Esophagus squamous epithelium (tissue), 5 donors: ENCODE measurements around the gene ADGRF5. TPM values are rescaled to one million over a fixed set of nuclear protein-coding genes. Genes with fewer than 3 reads are reported as not detected.
"Not testable (repeated sequence)": the region's sequence is repeated elsewhere in the genome, so short reads cannot be mapped to it uniquely, and the experiment has no call there.

Experiments
- DNase-seq: peaks from one replicate; lab custom pipeline; 2025; lab: John Stamatoyannopoulos, UW
- H3K27ac ChIP-seq, 4 donors: fragments of 200-600 bp; sonication (generic); one replicate each; pipeline ENCODE4 v1.5.1; 2016 to 2019; ENCODE audit warnings: mild to moderate bottlenecking in 1 of 4
- H3K27me3 ChIP-seq, 4 donors: fragments of 200-600 bp; sonication (generic); 1 replicate in 3 of 4; 2 replicates in 1 of 4; pipeline versions ENCODE4 v1.5.1 to v1.6.0; 2017 to 2021; ENCODE audit warnings: antibody characterized with exemption in 1 of 4
- H3K36me3 ChIP-seq, 3 donors: fragments of 200-600 bp; sonication (generic); one replicate each; pipeline ENCODE4 v1.5.1; 2016 to 2019
- H3K4me1 ChIP-seq, 3 donors: fragments of 200-600 bp; sonication (generic); one replicate each; pipeline ENCODE4 v1.5.1; 2017 to 2019
- H3K4me3 ChIP-seq, 4 donors: fragments of 200-600 bp; sonication (generic); 1 replicate in 3 of 4; 2 replicates in 1 of 4; pipeline ENCODE4 v1.5.1; 2016 to 2019; ENCODE audit warnings: mild to moderate bottlenecking in 2 of 4, moderate library complexity in 1 of 4
- H3K9me3 ChIP-seq, 3 donors: fragments of 200-600 bp; sonication (generic); one replicate each; pipeline ENCODE4 v1.5.1; 2016 to 2019
- POLR2A ChIP-seq, 4 donors: fragments of 450-650 bp; IDR thresholded peaks; one replicate each; pipeline ENCODE4 v1.6.1; 2017; ENCODE audit warnings: antibody characterized with exemption in 4 of 4, mild to moderate bottlenecking in 4 of 4, moderate library complexity in 3 of 4
- WGBS, 2 donors: methylation state at CpG; one replicate each; pipeline ENCODE4 v1.1.5; 2018; 5-methylcytosine and 5-hydroxymethylcytosine counted together
- intact Hi-C: fragments of 100-400 bp; cut with DNase I; formaldehyde crosslinking; loops from one replicate; pipeline ENCODE4 v1.15.0; 2022
- total RNA-seq, 4 donors: library from RNA; depleted of rRNA; stranded (reverse); fragments of >200 nt; gene quantifications; one replicate each; pipeline ENCODE4 v1.1.0, GENCODE V29; 2016
- TF ChIP-seq, protein P1 (sequence below), 6 experiments: fragments of 450-650 bp in 4 of 6; fragments of 200-600 bp in 2 of 6; sonication (generic) in 2 of 6; IDR thresholded peaks; one replicate each; pipeline ENCODE4 v1.5.1; 2016 to 2019; ENCODE audit warnings: antibody characterized with exemption in 6 of 6, mild to moderate bottlenecking in 4 of 6, moderate library complexity in 4 of 6
- donor health status: DM: yes; HTN: yes; CAD: no.

The ADGRF5 gene
- total RNA-seq, 4 donors from 2014 or later = 1.1 to 9.5 (median 4.0) TPM

- no peak overlapping the region for H3K27ac ChIP-seq
- TF ChIP-seq POLR2A (IDR thresholded peaks at IDR 0.05) = no peak
- TF ChIP-seq, protein P1, sequence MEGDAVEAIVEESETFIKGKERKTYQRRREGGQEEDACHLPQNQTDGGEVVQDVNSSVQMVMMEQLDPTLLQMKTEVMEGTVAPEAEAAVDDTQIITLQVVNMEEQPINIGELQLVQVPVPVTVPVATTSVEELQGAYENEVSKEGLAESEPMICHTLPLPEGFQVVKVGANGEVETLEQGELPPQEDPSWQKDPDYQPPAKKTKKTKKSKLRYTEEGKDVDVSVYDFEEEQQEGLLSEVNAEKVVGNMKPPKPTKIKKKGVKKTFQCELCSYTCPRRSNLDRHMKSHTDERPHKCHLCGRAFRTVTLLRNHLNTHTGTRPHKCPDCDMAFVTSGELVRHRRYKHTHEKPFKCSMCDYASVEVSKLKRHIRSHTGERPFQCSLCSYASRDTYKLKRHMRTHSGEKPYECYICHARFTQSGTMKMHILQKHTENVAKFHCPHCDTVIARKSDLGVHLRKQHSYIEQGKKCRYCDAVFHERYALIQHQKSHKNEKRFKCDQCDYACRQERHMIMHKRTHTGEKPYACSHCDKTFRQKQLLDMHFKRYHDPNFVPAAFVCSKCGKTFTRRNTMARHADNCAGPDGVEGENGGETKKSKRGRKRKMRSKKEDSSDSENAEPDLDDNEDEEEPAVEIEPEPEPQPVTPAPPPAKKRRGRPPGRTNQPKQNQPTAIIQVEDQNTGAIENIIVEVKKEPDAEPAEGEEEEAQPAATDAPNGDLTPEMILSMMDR (IDR thresholded peaks at IDR 0.05) = no peak
- H3K9me3 ChIP-seq = no peaks in the 10 kb centered on the region
- H3K27me3 ChIP-seq = peaks cover 0 to 11% (median 0%) of the 10 kb centered on the region in 4 donors
- no peak for DNase-seq
- no peak overlapping the region for H3K4me3 ChIP-seq
- 69 to 81% methylated on average over 3 of the region's 3 CpGs for WGBS, 2 donors
- intact Hi-C loops = no loop called here
- no peaks in the 10 kb centered on the region for H3K4me1 ChIP-seq
- no peaks in the 10 kb centered on the region for H3K36me3 ChIP-seq
Measured at GRCh38 chr6:46863791-46864190, 57.9 kb downstream of the ADGRF5 start.

GRCh38 chr6:46862381-46862780, 59.4 kb downstream of the ADGRF5 start:
- 65 to 74% methylated on average over 2 of the region's 2 CpGs for WGBS, 2 donors
- intact Hi-C loops = no loop called here
- TF ChIP-seq POLR2A (IDR thresholded peaks at IDR 0.05) = no peak
- TF ChIP-seq, protein P1 (IDR thresholded peaks at IDR 0.05) = no peak
- DNase-seq = no peak
- no peak overlapping the region for H3K4me3 ChIP-seq
- no peaks in the 10 kb centered on the region for H3K4me1 ChIP-seq
- no peaks in the 10 kb centered on the region for H3K9me3 ChIP-seq
- peaks cover 0 to 11% (median 0%) of the 10 kb centered on the region in 4 donors for H3K27me3 ChIP-seq
- no peaks in the 10 kb centered on the region for H3K36me3 ChIP-seq
- no peak overlapping the region for H3K27ac ChIP-seq

DNA sequence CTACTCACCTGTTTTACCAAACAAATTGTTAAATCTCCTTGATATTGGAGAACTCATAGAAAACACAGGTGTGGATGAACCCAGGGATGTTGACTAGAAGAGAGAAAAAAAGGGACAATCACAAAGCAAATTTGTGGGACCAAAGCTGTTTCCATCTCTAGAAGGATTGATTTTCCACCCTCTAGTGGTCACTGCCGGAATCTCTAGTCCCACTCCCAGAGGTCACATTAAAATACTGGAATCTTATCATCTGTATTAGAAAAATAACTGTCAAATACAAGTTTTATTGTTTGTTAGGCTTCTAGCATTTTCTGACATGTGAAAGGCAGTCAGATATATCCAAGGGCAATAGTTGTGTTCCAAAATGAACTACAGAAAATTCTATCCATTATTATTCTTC, 65.8 kb downstream of the ADGRF5 start:
- not testable (repeated sequence) for H3K4me1 ChIP-seq, H3K9me3 ChIP-seq, H3K36me3 ChIP-seq, H3K4me3 ChIP-seq, H3K27me3 ChIP-seq, DNase-seq, H3K27ac ChIP-seq
- intact Hi-C loops = loop anchor here (10.0 kb wide), 1 partner anchor 189 kb away; the partner anchor contains the start of gene ADGRF1
- WGBS, 2 donors = 19% methylated on average over 1 of the region's 1 CpG
- TF ChIP-seq, protein P1 (IDR thresholded peaks at IDR 0.05) = peak in 5 of 6 experiments; percentile 35 to 65 (median 44)

- 42 to 61% methylated on average over 4 of the region's 4 CpGs for WGBS, 2 donors
- not testable (repeated sequence) for H3K27me3 ChIP-seq, H3K27ac ChIP-seq, H3K36me3 ChIP-seq, H3K9me3 ChIP-seq, DNase-seq, H3K4me3 ChIP-seq
- peaks cover 0 to 13% (median 4%) of the 10 kb centered on the region in 3 donors for H3K4me1 ChIP-seq
- intact Hi-C loops = loop anchor here (10.0 kb wide), 1 partner anchor 193 kb away; the partner anchor contains the start of gene ADGRF1
Measured at GRCh38 chr6:46851576-46851975, 70.2 kb downstream of the ADGRF5 start.

DNA sequence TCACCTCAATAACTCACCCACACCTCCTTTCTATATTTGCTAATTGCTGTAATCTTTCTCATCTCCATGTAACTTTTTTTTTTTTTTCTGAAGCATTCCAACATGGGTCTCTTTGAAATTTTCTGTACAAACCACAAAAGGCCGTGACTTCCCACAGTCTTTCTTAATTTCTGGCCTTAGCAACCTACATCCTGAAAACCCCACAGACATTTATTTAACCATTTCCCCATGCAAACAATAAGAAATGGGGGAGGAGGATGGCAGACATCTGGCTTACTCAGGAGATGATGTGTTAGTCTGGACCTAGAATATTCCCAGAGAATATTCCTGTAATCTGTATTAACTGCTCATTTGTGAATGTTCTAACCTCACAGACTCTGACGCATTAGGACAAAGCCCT, 70.9 kb downstream of the ADGRF5 start:
- no peak overlapping the region for H3K27ac ChIP-seq
- intact Hi-C loops = loop anchor here (10.0 kb wide), 1 partner anchor 194 kb away; the partner anchor contains the start of gene ADGRF1
- DNase-seq = no peak
- no peak overlapping the region for H3K4me3 ChIP-seq
- peaks cover 0 to 13% (median 4%) of the 10 kb centered on the region in 3 donors for H3K4me1 ChIP-seq
- H3K36me3 ChIP-seq = no peaks in the 10 kb centered on the region
- WGBS, 2 donors = 64 to 88% methylated on average over 2 of the region's 2 CpGs
- no peaks in the 10 kb centered on the region for H3K9me3 ChIP-seq
- TF ChIP-seq, protein P1 (IDR thresholded peaks at IDR 0.05) = no peak
- no peak for TF ChIP-seq POLR2A (IDR thresholded peaks at IDR 0.05)
- H3K27me3 ChIP-seq = no peaks in the 10 kb centered on the region

DNA sequence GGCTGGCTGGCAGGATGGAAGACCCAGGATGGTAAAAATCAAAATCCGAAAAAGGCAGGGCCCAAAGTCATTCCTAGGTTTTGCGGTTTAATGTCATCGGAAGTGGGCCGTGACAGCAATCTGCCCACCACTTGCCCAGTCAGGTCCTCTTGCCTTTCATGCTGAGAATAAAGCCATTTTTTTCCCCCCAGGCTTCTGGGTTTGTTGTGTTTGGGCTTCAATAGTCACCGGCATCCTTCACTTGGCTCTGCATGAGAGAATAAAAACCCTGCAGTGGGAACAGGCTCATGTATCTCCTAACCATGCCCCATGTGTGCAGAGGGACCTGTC, 72.4 kb downstream of the ADGRF5 start:
- no peak for DNase-seq
- 6 to 28% methylated on average over 3 to 5 of the region's 5 CpGs for WGBS, 2 donors
- no peaks in the 10 kb centered on the region for H3K9me3 ChIP-seq
- H3K4me3 ChIP-seq = peak overlapping the region in 1 of 4 donors; percentile 39
- peaks cover 0 to 13% (median 4%) of the 10 kb centered on the region in 3 donors for H3K4me1 ChIP-seq
- no peaks in the 10 kb centered on the region for H3K27me3 ChIP-seq
- no peaks in the 10 kb centered on the region for H3K36me3 ChIP-seq
- intact Hi-C loops = no loop called here
- TF ChIP-seq POLR2A (IDR thresholded peaks at IDR 0.05) = no peak
- TF ChIP-seq, protein P1 (IDR thresholded peaks at IDR 0.05) = no peak
- H3K27ac ChIP-seq = no peak overlapping the region
